SK-N-SH (cell line): Measurements from ENCODE around the gene LIAS.

Experiments used
- CTCF ChIP-seq: fragments of 200-600 bp; sonication (generic); IDR thresholded peaks from 2 replicates; pipeline ENCODE4 v1.6.1; 2017; ENCODE audit warnings: antibody characterized with exemption, mild to moderate bottlenecking, moderate library complexity
- EP300 ChIP-seq, 2 experiments: IDR thresholded peaks; 2 replicates each; pipeline versions ENCODE4 v1.4.0 to v1.6.1; 2012; ENCODE audit warnings: borderline replicate concordance in 1 of 2, low read depth in 1 of 2, low read length in 1 of 2
- FOSL2 ChIP-seq: IDR thresholded peaks from 2 replicates; pipeline ENCODE4 v1.4.0; 2012; ENCODE audit warnings: low read depth, mild to moderate bottlenecking, moderate library complexity, borderline replicate concordance
- JUND ChIP-seq: IDR thresholded peaks from 2 replicates; pipeline ENCODE4 v1.4.0; 2012
- POLR2AphosphoS5 ChIP-seq: IDR thresholded peaks from 2 replicates; pipeline ENCODE4 v1.6.1; 2012; ENCODE audit warnings: low read depth, low read length
- RCOR1 ChIP-seq: fragments of 150-350 bp; IDR thresholded peaks from 2 replicates; pipeline ENCODE4 v1.6.1; 2017; ENCODE audit warnings: antibody characterized with exemption, low read length
- RXRA ChIP-seq: IDR thresholded peaks from 2 replicates; pipeline ENCODE4 v1.4.0; 2012; ENCODE audit warnings: low read depth, mild to moderate bottlenecking, borderline replicate concordance
- SIN3A ChIP-seq: IDR thresholded peaks from 2 replicates; pipeline ENCODE4 v1.6.1; 2012; ENCODE audit warnings: low read depth, mild to moderate bottlenecking, low read length, moderate library complexity, borderline replicate concordance
- TAF1 ChIP-seq: IDR thresholded peaks from 2 replicates; pipeline ENCODE4 v1.6.1; 2012; ENCODE audit warnings: low read depth, mild to moderate bottlenecking, low read length, moderate library complexity, borderline replicate concordance
- USF2 ChIP-seq: fragments of 150-350 bp; IDR thresholded peaks from 2 replicates; pipeline ENCODE4 v1.6.1; 2017; ENCODE audit warnings: antibody characterized with exemption, low read length, low read depth, borderline replicate concordance
- YY1 ChIP-seq: IDR thresholded peaks from 2 replicates; pipeline ENCODE4 v1.4.0; 2012; ENCODE audit warnings: low read depth, mild to moderate bottlenecking

- TF ChIP-seq TAF1 (peak; percentile 80), EP300 (IDR thresholded peaks at IDR 0.05; ENCODE audit: borderline replicate concordance in 1 of 2, low read depth in 1 of 2, low read length in 1 of 2) (peak; percentile 41 to 50; a peak in 2 of 4 replicates), CTCF (peak; percentile 48), JUND (peak; percentile 66), USF2 (no peak), POLR2AphosphoS5 (peak; percentile 90), RCOR1 (peak; percentile 74), YY1 (peak; percentile 83; the same call in 1 of the 2 replicates), FOSL2 (peak; percentile 61; the same call in 1 of the 2 replicates), RXRA (no peak), SIN3A (peak; percentile 56; the same call in 1 of the 2 replicates)
Observed at GRCh38 chr4:39464886-39465501, 6.1 kb downstream of the LIAS start.
